ENCODE measurements around the gene PLEKHA8.

Gene PLEKHA8

GRCh38 chr7:30166155-30166840, 138.1 kb downstream of the PLEKHA8 start:
- DNase-seq (ENCODE audit: low read depth in 3 of 3), result no peak

GRCh38 chr7:30166841-30167235, 138.6 kb downstream of the PLEKHA8 start:
- DNase-seq (ENCODE audit: low read depth in 3 of 3), result no peak

GRCh38 chr7:30167901-30168300, 139.7 kb downstream of the PLEKHA8 start:
- no peak for DNase-seq (ENCODE audit: low read depth in 3 of 3)

- no peak for DNase-seq (ENCODE audit: low read depth in 3 of 3)
Observed at GRCh38 chr7:30168835-30169573, 140.8 kb downstream of the PLEKHA8 start.

DNA sequence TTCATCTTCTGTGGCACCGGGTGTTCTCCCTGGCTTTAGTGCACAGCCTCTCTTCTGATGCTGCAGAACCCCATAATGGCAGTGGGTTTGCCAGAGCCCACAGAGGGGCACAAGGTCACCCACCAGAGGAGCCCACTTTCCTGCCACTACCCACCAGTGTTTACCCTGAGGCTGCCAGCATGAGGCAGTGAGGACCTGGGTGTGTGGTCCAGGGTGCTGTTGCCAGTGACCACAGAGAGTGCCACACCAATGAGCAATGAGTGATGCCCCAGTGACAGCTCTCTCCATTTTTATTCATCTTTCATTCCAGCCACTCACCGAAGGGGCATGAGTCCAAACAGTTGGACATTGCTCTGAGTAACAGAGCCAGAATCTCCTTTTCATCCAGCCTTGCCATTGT, 141.4 kb downstream of the PLEKHA8 start:
- no peak for DNase-seq (ENCODE audit: low read depth in 3 of 3)

DNA sequence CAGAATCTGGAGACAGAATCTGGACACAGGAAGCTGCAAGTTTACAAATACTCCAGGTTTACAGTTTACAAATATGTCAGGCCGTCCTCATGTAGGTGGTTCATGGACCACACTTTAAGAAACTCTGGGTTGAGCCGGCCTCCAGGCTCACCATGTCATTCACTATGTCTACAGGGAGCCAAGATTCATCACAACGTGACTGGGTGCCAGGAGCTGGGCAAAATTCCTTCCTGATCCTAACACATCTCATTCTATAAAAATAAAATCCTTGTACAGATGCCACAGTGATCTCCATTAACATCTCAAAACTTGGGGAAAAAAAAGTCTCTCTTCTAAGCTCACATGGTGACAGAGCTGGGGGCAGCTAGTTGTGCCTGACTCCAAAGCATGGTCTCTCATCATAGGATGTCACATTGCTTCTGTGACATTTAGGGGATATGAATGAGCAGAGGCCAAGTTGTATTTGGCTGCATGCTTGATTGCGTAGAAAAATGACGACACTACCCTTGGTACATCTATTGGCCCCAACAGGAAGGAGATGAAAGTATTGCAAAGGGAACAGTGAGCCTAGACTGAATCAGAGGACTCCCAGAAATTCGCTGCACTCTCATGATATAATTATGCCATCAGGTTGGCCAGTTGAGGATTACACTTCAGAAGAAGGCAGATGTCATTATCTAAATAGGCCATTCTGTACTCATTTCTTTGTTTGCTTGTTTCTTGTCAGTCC, 142.4 kb downstream of the PLEKHA8 start:
- no peak for DNase-seq (ENCODE audit: low read depth in 3 of 3)

- no peak for DNase-seq (ENCODE audit: low read depth in 3 of 3)
Observed at GRCh38 chr7:30171766-30172447, 143.7 kb downstream of the PLEKHA8 start.

DNA sequence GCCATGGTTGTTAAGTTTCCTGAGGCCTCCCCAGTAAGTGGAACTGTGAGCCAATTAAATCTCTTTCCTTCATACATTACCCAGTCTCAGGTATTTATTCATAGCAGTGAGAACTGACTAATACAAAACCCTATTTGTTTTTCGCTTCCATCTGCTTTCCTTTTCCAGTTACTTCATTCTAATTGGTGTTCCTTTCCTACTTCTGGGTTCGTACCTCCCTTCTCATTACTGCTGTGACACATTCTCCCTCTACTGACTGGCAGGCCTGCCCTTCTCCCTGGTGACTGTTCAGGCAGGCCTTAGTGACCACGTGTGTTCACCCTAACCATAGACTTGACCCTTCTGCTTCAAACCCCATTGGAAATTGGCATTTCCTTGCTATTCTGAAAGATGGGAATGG, 144.2 kb downstream of the PLEKHA8 start:
- DNase-seq (ENCODE audit: low read depth in 3 of 3), result no peak

GRCh38 chr7:30173058-30173897, 145.1 kb downstream of the PLEKHA8 start:
- no peak for DNase-seq (ENCODE audit: low read depth in 3 of 3)

DNA sequence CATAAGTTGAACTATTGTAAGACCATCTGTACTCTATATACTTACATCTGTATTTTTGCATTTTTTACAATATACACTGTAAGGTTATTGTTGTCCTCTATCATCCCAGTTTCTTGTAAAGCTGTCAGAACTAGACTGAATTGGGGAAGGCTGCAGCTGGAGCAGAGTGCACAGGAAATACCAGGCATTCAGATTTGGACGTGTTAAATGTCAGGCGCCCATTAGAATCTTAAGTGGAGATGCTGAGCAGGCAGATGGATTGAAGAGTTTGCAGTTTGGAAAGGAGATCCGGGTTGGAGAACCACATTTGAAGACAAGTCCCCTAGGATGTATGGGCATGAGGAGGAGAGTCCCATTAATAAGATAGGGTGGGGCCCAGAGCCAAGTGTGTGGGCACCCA, 147.0 kb downstream of the PLEKHA8 start:
- DNase-seq (ENCODE audit: low read depth in 3 of 3), result no peak

DNA sequence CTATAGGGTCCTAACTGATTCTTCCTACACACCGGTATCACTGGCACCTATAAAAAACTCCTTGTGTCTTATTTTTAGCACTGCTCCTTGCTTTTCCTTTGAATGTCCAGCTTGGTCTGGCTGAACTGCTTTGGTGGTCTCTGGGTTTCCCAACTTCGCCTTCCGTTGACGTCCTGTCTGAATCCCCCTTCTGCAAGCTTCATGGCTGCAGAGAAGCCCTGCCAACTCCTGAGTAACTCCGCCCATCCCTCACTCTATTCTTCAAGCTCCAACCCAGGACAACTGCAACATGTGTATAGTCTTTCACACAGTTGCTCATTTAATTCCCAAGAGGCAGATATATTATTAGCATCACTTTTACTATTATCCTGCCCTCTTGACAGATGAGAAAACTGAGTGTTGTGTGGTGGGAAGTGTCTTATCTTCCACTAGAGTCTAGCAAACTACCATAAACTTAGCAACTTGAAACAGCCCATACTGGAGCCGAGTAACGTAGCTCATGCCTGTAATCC, 147.5 kb downstream of the PLEKHA8 start:
- DNase-seq (ENCODE audit: low read depth in 3 of 3), result no peak

DNA sequence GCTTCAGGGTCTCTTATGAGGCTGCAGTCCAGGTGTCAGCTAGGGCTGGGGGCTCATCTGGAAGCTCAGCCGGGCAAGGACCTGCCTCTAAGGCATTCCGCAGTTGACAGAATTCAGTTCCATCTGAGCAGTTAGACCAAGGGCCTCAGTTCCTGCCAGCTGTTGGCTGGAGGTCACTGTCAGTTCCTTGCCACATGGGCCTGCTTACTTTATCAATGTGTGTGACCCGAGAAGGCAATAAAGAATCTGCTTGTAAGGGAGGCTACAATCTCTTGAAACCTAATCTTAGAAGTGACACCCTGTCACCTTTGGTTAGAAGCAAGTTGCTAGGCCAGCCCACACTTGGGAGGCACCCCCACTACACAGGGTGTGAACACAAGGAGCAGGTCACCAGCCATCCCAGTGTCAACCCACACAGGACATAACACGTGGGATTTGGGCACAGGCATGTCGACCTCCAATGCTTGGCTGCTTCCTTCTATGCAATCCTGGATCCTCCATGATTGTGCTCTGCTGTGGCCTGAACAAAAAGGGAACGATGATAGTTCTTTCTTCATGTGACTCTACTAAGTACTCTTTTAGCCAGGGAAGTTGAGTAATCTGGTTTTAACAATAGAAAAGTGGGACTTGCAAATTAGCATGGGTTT, 148.4 kb downstream of the PLEKHA8 start:
- no peak for DNase-seq (ENCODE audit: low read depth in 3 of 3)

- DNase-seq (ENCODE audit: low read depth in 3 of 3), result no peak
Observed at GRCh38 chr7:30177186-30177585, 149.0 kb downstream of the PLEKHA8 start.

DNA sequence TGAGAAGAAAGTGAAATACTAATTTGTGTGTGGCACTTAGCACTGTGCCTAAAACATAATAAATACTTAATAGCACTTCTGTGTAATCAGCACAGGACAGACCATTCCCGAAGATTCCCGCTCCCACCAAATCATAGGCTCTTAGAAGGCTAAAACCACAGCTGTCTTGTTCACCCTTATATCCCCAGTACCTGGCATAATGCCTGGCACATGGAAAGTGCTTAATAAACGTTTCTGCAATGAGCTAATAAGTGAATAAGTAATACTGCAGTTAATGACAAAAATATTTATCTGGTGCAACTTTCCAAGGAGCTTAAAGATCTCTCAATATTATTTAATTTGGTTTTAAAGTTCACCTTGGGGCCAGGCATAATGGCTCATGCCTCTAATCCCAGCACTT, 149.8 kb downstream of the PLEKHA8 start:
- DNase-seq (ENCODE audit: low read depth in 3 of 3), result no peak

DNA sequence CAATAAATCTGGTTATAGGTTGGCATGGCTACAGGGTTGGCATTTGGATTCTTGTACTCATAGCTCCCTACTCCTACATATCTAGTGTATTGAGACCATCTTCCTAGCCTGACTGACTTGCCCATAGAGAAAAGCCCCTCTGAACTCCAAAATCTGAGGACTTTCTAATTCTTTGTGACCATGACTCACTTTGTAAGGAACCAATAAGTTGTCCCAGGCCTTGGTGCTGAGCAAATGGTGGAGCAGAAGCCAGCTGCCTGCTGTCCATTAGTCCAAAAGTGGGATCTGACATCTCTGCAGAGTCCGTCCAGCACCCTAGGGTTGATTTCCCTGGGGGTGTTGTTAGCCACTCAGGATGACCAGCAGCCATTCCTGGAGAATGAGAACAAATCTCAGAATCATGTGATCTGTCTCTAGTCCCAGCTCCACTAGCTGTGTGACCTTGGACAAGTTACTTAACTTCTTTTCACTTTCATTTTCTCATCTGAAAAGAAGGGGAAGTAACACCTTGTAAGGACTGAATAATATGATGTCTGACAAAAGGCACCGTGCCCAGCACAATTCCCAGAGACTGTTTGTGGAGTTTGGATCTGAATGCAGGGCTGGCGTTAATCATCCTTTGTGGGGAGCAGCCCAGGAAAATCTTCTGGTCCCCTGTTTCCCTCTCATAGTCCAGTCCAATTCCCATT, 150.7 kb downstream of the PLEKHA8 start:
- DNase-seq (ENCODE audit: low read depth in 3 of 3), result no peak
